Kidney (tissue), 14 donors: ENCODE measurements around the gene SLC25A21. TPM values are rescaled to one million over a fixed set of nuclear protein-coding genes. Genes with fewer than 3 reads are reported as not detected.

Source experiments
- DNase-seq, 5 donors: peaks; one replicate each; pipeline ENCODE4 v3.0.0-alpha.2; 2013 to 2020
- FAIRE-seq: peaks from 2 replicates; lab custom pipeline; 2012; peaks lifted over from hg19 to GRCh38; lab: Jason Lieb, UNC
- H3K27ac ChIP-seq, 2 donors: one replicate each; pipeline ENCODE4 v1.7.0; 2013; ENCODE audit warnings: low read depth in 2 of 2, low read length in 2 of 2, inconsistent platforms in 1 of 2
- H3K27me3 ChIP-seq: one replicate; pipeline ENCODE4 v1.7.1; 2013; ENCODE audit warnings: low read length, inconsistent platforms; ENCODE audit not compliant: control insufficient read depth, insufficient read depth
- H3K36me3 ChIP-seq, 3 donors: one replicate each; pipeline versions ENCODE4 v1.7.0 to v1.7.1; 2013; ENCODE audit warnings: low read length in 3 of 3, control low read depth in 1 of 3, inconsistent platforms in 1 of 3; ENCODE audit not compliant: insufficient read depth in 3 of 3, control insufficient read depth in 2 of 3
- H3K4me1 ChIP-seq, 3 donors: one replicate each; pipeline versions ENCODE4 v1.7.0 to v1.7.1; 2013; ENCODE audit warnings: low read length in 3 of 3, inconsistent platforms in 1 of 3, low read depth in 1 of 3; ENCODE audit not compliant: control insufficient read depth in 2 of 3, insufficient read depth in 2 of 3
- H3K4me3 ChIP-seq, 3 donors: one replicate each; pipeline versions ENCODE4 v1.7.0 to v1.8.1; 2013; ENCODE audit warnings: low read length in 3 of 3, control low read depth in 1 of 3, inconsistent platforms in 1 of 3
- H3K9ac ChIP-seq, 3 donors: one replicate each; pipeline versions ENCODE4 v1.7.0 to v1.7.1; 2013; ENCODE audit warnings: low read length in 3 of 3, control low read depth in 1 of 3, inconsistent platforms in 1 of 3
- H3K9me3 ChIP-seq, 3 donors: one replicate each; pipeline versions ENCODE4 v1.7.0 to v1.7.1; 2013; ENCODE audit warnings: low read length in 3 of 3, control low read depth in 1 of 3, inconsistent platforms in 1 of 3; ENCODE audit not compliant: control insufficient read depth in 2 of 3, insufficient read depth in 1 of 3
- intact Hi-C: fragments of 100-400 bp; cut with DNase I; formaldehyde crosslinking; loops from one replicate; pipeline ENCODE4 v1.11.1; 2022
- polyA plus RNA-seq: library from polyadenylated mRNA; stranded (reverse); fragments of 350-450 nt; fragmentation: Illumina TruSeq; extraction: RNeasy Lipid Tissue Mini Kit (QIAGEN cat#74804); gene quantifications from one replicate; pipeline ENCODE4 v1.2.3, GENCODE V29; 2014; ENCODE audit warnings: low read depth, low replicate concordance; ENCODE audit not compliant: insufficient read depth
- total RNA-seq: library from RNA; stranded (reverse); fragmentation: NEBNext Ultra II Directional; extraction: Animal tissue kit (Norgen Biotek cat#: 25700); gene quantifications from one replicate; pipeline ENCODE4 v1.2.1, GENCODE V29; 2021
- TF ChIP-seq, protein P1 (sequence below): IDR thresholded peaks from 3 replicates; pipeline ENCODE4 v1.5.1; 2012; ENCODE audit warnings: mild to moderate bottlenecking, moderate library complexity, borderline replicate concordance; ENCODE audit not compliant: insufficient read depth; ENCODE audit errors: extremely low read depth
- donor health status: control.
- donor health status: control.
- donor health status: control.
- donor health status: control.
- donor health status: control.
- donor health status: DM: yes; HTN: yes; CAD: no.
- donor health status: Normal renal cell carcinoma (clear cell type).

Gene SLC25A21
- total and polyA plus RNA-seq, 2 donors from 2014 or later, result 1.3 to 1.4 TPM

DNA sequence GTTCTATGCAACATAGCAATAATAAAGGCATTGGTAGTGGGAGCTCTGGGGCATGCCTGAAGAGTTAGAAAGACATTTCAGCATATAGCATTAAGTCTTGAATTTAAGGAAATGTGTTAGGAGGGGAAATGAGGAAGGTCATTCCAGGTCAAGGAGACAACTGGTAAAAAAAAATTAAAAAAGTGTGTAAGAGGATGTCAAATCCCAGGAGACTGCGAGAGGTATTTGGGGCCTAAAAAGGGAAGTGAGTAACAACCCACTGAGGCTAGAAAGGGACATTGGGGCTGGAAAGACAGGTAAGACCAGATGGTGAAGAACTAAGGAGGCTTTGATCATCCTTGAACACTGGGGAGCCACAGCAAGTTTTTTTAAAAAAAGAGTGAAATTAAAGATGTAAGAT lies 152.9 kb downstream of the SLC25A21 start:
- no peak for FAIRE-seq

DNA sequence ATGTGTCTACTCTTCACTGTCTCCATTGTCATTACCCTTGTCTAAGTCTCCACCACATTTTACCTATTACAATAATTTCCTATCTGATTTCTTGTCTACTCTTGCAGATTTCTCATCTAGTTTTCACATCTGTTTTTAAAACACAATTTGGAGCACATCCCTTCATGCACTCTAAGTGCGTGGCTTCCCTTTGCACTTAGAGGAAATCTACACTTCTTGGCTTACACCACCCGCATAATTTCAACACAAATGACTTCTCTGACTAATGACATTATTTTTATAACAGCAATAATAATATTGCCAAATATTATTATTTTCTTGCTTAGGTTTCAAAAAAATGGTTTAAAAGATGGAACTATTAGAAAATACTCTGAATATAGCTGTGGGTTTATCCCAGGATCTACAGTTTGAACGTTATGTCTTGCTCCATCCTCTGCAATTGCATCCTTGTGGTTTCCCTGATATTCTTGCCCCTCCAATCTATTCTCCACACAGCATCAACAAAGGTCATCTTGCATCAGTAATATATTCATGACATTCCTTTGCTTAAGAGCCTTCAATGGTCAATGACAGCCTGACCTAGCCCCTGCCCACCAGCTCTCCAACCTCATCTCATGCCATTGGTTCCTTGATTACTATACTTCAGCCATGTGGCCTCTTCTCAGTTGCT lies 153.7 kb downstream of the SLC25A21 start:
- H3K36me3 ChIP-seq, result no peaks in the 10 kb centered on the region
- TF ChIP-seq, protein P1, sequence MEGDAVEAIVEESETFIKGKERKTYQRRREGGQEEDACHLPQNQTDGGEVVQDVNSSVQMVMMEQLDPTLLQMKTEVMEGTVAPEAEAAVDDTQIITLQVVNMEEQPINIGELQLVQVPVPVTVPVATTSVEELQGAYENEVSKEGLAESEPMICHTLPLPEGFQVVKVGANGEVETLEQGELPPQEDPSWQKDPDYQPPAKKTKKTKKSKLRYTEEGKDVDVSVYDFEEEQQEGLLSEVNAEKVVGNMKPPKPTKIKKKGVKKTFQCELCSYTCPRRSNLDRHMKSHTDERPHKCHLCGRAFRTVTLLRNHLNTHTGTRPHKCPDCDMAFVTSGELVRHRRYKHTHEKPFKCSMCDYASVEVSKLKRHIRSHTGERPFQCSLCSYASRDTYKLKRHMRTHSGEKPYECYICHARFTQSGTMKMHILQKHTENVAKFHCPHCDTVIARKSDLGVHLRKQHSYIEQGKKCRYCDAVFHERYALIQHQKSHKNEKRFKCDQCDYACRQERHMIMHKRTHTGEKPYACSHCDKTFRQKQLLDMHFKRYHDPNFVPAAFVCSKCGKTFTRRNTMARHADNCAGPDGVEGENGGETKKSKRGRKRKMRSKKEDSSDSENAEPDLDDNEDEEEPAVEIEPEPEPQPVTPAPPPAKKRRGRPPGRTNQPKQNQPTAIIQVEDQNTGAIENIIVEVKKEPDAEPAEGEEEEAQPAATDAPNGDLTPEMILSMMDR, result no peak
- FAIRE-seq (no peak), DNase-seq (no peak)
- no peaks in the 10 kb centered on the region for H3K9me3 ChIP-seq
- no peak overlapping the region for H3K27ac ChIP-seq
- no peaks in the 10 kb centered on the region for H3K27me3 ChIP-seq
- H3K4me1 ChIP-seq, result no peaks in the 10 kb centered on the region
- intact Hi-C loops, result no loop called here
- no peak overlapping the region for H3K9ac ChIP-seq
- H3K4me3 ChIP-seq, result no peak overlapping the region

More for the DNA sequence above, 152.9 kb downstream of the SLC25A21 start:
- H3K9ac ChIP-seq, result no peak overlapping the region
- intact Hi-C loops, result no loop called here
- no peak overlapping the region for H3K27ac ChIP-seq
- TF ChIP-seq, protein P1, result no peak
- no peak overlapping the region for H3K4me3 ChIP-seq
- DNase-seq, result no peak
- no peaks in the 10 kb centered on the region for H3K4me1 ChIP-seq
- no peaks in the 10 kb centered on the region for H3K36me3 ChIP-seq
- no peaks in the 10 kb centered on the region for H3K27me3 ChIP-seq
- H3K9me3 ChIP-seq, result no peaks in the 10 kb centered on the region

DNA sequence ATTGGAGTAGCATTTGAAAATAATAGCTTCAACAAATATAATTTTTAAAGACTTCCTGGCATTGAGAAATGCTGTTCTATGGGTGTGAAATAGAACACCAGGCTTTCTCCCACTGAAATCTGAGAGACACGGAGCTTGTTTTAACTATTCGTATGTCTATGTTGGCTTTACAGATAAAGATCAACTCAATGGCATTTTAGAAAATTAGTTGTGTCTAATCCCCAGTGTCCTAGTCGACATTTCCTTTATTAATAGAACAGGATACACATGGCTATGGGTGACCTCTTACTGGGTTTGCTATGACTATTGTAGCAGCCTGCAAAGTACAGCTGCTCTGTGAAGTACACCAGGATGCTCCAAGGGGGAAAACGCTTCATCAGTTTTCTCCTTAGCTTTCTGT lies 159.3 kb downstream of the SLC25A21 start:
- Histone ChIP-seq H3K9ac (no peak overlapping the region), H3K9me3 (no peaks in the 10 kb centered on the region), H3K27me3 (no peaks in the 10 kb centered on the region), H3K4me3 (no peak overlapping the region), H3K4me1 (no peaks in the 10 kb centered on the region), H3K27ac (no peak overlapping the region), H3K36me3 (no peaks in the 10 kb centered on the region)
- intact Hi-C loops, result no loop called here
- FAIRE-seq (no peak), DNase-seq (no peak)
- TF ChIP-seq, protein P1, result no peak
